Ramos (cell line): ENCODE measurements around the gene GAS2L2.

ENCODE experiments used
- in situ Hi-C: fragments of 300-500 bp; cut with MboI; formaldehyde crosslinking; loops from one replicate; pipeline ENCODE4 v1.14.3; 2022; ENCODE audit warnings: low sequenced_read_pairs; ENCODE audit not compliant: unreplicated experiment

GAS2L2 gene

DNA sequence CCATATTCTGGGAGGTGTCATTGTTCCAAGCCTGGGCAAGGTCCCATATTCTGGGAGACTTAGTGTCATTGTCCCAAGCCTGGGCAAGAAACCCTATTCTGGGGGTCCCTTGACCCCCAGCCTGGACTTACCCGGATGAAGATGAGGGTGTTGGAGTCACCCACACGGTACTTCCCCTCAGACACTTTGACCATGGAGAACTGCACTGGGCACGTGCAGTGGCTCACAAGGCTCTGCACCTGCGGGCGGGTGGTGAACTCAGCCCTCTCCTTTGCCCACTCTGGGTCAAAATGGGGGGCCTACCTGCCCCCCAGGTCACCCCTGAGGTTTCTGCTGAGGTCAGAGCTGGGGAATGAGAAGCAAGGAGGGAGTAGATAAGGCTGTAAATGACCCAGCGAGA lies 4.1 kb downstream of the GAS2L2 start:
- in situ Hi-C loops = loop anchor here (5.0 to 10.0 kb wide), 2 partner anchors 142 to 434 kb away; no protein-coding TSS in a partner anchor

DNA sequence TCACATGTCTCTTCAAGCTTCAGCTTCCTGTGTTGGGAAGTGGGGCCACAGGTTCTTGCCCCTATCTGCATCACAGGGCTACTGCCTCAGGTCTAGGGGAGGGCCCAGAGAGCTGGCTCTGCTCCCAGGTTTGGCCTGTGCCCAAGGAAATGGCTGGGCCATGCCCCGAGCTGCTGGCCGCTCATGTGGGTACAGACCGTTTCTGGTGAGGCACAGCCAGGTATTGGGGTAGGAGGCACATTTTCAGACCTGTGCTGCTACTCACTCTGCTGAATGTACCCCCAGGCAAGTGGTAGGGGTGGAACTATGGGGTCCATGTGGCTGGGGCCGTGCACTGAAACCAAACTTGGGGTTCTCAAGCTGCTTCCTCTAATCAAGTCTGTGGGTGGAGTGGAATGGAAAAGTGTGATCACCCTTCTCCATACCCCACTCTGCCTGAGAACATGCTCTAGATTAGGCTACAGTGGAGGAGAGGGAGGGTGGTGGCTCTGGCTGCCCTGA lies 4.6 kb downstream of the GAS2L2 start:
- in situ Hi-C loops = loop anchor here (5.0 to 10.0 kb wide), 2 partner anchors 141 to 434 kb away; no protein-coding TSS in a partner anchor

DNA sequence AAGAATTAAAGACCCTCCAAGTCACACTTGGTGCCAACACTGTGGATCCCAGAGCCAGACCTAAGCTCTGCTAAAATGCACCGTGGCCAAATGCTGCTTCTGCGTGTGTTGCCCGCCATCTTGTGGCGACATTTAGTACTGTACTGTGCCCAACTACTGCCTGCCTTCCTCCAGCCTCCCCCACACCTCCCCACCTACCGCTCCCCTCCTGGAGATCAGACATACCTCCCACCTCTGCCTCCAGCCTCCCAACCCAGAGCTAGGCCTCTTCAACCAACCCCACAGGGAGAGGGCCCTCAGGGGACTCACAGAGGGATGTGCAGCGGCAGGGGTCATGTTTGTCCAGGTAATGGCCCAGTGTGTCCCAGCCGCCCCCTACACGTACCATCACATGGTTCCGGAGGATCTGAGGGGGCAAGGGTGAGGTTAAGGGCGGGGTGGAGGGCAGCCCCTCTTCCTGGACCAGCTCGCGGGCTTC lies 5.5 kb downstream of the GAS2L2 start:
- in situ Hi-C loops = loop anchor here (5.0 to 10.0 kb wide), 2 partner anchors 140 to 433 kb away; no protein-coding TSS in a partner anchor

DNA sequence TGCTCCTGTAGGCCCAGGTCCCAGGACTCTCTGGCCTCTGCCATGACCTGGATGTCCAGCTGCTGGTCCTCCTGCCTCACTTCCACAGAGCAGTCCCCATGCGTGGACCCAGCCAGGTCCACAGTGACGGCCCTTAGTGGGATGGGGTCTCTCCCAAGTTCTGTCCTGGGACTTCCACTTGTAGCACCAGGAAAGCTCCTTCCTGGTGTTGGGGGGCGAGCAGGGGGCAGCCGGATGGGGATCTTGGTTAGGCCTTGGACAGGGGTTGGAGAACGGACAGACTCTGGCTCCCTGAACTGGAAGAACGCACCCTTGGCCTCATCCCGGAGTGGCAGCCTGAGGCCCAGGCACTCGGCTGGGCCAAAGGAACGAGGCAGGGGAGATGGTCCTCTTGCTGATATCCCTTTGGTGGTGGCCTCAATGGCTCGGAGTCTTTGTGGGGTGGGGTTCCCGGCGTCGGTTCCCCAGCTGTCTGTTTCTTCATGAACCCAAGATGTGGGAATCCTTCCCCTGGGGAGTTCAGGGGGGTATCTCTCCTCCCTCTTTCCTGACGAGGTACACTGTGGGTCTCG lies 7.2 kb downstream of the GAS2L2 start:
- in situ Hi-C loops = loop anchor here (5.0 to 10.0 kb wide), 2 partner anchors 139 to 431 kb away; no protein-coding TSS in a partner anchor

DNA sequence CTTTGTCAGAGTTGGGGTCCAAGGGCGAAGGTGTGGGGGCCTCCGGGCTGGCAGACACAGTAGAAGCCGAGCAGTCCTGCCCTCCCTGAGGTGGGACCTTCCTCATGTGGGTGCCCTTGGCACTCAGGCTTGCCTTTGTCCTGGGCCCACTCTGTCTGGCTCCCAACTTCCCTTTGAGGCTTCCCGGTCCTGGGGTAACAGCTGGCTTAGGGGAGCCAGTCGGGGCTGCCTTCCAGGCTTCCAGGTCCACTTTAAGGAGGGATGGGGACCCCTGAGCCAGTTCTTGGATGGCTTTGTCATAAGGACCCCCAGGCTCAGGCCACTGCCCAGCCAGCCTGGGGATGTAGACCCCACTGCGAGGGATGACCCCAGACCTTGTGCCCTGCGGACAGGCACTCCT lies 7.8 kb downstream of the GAS2L2 start:
- in situ Hi-C loops = loop anchor here (5.0 to 10.0 kb wide), 2 partner anchors 138 to 430 kb away; no protein-coding TSS in a partner anchor

DNA sequence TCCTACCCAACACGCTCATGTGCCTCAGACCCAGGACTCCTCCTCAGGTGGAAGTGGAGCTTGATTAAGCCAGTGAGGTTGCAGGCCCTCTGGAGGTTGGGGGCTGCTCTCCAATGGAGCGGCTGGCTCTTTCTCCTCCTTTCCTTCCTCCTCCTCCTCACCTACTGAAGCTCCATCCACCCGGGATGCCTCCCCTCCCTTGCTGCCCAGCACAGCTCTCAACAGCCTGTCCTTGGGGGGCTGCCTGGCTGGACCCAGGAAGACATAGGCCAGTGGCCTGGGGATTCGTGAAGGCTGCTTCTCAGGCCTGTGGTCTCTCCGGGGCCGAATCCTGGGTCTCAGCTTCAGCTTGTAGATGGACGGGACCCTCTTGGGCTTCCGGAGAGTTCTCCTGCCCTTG lies 8.2 kb downstream of the GAS2L2 start:
- in situ Hi-C loops = loop anchor here (5.0 to 10.0 kb wide), 2 partner anchors 138 to 430 kb away; no protein-coding TSS in a partner anchor

DNA sequence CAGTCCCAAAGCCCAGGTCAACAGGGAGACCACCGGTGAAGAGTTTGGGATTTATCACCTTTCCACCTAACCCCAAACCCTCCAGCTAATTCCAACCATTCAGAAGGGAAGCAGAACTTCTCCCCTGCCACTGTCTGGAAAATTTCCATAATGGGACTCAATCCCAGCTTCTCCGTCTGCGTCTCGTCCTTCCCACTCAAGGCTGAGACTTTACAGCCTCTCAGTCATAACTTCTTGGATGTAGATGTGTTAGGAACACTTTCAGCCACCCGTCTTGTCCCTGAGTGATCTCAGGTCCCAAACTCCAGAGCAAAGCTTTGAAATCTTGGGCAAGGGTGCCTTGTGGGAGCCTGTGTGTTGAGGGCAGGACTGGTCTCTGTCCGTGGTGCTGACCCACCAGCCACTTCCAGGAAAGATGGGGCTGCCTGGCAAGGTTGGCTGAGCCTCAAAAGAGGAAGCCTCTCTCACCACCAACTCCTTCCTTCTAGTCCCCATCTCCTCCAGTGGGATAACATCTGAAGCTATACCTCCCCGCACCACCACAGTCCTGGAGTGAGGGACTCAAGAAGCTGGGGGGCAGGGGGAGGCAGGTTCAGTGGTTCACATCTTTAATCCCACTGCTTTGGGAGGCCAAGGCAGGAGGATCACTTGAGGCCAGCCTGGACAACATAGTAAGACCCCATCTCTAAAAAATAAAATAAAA lies 9.3 kb downstream of the GAS2L2 start:
- in situ Hi-C loops = loop anchor here (10.0 kb wide), 1 partner anchor 429 kb away; no protein-coding TSS in a partner anchor

DNA sequence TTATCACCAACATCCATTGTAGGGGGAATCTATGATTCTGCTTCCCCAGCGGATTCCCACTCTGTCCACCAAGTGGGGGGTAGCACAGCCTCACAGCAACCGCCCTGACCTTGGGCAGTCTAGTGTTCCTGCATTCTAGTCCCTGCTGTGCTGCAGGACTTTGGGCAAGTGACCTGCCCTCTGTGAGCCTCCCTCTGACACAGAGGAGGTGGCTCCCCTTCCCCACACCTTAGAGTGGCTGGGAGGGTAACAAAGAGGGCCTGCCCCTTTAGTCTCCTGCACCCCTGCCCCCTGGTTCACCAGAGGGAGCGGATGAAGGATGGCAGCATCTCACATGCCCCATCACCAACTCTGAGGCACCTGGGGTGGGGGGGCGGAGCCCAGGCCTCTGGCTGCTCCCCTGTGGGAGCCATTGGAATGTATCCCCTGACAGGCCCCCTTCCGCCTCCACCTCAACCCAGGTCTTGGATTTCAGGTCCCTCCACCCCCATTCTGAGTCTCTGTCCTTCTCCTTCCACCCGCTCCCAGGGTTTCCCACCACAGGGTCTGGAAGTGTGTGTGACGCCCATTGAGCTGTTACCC lies 10.1 kb downstream of the GAS2L2 start:
- in situ Hi-C loops = loop anchor here (10.0 kb wide), 1 partner anchor 428 kb away; no protein-coding TSS in a partner anchor

DNA sequence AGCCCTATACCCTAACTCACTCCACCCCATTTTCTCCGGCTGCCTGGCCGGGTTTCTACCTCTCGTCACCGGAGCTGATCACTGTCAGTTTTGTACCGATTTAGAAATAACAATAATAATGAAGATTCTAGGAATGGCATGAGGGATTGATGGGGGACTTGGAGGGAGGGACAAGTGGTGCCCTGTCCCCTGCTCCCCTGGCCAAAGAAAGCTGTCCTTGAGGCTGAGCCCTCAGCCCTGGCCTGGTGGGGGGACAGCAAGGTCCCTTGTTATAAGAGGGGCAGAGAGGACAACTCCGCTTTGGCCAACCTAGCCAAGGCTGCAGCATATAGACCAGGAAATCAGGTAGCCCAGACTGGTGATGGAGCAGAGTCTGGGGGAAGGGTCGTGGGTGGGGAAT lies 10.5 kb downstream of the GAS2L2 start:
- in situ Hi-C loops = loop anchor here (10.0 kb wide), 1 partner anchor 428 kb away; no protein-coding TSS in a partner anchor

DNA sequence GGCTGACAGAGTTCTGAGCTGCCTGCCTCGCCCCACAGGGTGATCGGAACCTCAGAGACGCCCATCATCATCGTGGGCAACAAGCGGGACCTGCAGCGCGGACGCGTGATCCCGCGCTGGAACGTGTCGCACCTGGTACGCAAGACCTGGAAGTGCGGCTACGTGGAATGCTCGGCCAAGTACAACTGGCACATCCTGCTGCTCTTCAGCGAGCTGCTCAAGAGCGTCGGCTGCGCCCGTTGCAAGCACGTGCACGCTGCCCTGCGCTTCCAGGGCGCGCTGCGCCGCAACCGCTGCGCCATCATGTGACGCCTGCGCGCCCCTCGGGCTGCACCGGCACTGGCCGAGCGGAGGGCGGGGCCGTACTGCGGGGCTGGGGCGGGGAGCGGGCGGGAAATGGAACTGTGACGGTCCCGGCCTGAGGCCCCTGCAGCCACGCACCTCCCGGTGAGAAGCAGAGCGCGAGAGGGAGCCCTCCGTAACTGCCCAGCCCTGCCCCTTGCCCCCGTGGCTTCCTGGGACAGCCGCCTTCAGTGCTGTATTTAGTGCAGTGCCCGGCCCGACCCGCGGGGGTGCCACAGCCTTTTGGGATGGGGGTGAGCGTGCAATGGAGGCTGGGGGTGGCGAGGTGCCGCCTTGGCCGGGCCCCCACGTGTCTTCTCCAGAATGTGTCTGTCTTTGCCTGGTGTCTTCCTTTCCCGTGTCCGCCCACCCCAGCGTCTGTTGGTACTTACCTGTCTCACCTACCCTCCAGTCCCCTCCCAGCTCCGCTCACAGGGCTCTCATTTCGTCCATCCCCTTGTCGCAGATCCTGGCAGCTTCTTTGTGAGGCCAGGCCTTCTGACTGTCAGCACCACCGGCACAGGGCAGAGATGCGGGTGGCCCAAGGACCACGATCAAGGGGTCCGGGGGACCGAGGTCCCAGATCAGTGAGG lies 11.8 kb downstream of the GAS2L2 start:
- in situ Hi-C loops = loop anchor here (10.0 kb wide), 1 partner anchor 426 kb away; no protein-coding TSS in a partner anchor

DNA sequence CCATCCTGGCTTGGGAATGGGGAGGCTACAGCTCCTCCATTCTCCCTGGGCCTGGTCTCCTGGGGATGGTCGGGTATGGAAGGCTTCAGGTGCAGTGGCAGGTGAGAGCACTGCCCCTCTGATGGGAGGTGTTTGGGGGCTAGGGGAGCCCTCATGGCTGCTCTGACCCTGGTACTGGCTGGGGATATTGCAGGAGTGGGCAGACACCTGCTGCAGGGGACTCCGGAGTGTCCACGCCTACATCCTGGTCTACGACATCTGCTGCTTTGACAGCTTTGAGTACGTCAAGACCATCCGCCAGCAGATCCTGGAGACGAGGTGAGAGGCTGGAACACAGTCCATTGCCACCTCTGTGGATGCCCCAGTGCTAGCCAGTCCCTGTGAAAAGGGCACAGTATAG lies 12.8 kb downstream of the GAS2L2 start:
- in situ Hi-C loops = loop anchor here (10.0 kb wide), 1 partner anchor 425 kb away; no protein-coding TSS in a partner anchor

DNA sequence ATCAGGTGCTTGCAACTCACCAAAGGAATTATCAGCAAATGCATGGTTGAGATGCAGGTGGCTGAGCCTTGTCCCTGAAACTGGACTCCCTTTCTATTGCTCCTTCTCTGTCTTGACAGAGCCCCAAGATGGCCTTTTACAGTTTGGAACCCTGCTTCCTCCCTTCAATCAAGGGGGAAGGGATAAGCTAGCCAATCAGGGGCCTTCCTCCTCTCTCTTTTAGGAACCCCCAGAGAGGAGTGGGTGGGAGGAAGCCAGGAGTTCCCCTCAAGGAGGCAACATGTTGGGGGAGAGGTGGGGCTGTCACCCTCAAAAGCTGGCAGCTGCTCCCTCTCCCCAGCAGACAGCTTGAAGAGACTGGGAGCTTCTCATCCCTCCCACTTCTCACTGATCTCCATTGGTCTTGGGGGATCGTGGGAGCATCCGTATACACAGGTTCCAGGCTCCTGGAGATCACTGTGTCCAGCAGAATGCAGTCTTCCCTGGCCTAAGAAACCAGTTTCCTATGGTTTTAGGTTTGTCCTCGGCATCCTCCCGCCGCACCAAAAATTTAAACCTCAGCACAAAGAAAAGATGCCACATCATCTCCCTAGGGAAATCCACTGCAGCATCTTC lies 14.4 kb downstream of the GAS2L2 start:
- in situ Hi-C loops = no loop called here

DNA sequence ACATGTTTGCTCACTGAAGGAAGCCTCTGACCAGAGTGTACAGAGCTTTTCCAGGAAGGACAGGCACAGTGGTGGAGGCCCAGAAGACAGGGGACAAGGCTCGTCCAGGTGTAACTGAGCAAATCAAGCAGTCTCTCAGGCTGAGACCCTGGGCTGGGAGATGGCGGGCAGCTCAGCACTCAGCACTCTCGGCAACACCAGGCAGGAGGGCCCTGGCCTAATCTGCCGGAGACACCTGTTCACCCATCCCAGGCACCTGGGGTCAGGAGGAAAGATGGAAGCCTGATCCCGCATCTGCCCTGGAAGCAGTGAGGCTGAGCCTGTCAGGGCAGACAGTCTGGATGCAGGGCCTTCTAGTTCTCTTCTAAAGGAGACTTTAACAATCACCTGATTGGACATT lies 16.8 kb downstream of the GAS2L2 start:
- in situ Hi-C loops = no loop called here

DNA sequence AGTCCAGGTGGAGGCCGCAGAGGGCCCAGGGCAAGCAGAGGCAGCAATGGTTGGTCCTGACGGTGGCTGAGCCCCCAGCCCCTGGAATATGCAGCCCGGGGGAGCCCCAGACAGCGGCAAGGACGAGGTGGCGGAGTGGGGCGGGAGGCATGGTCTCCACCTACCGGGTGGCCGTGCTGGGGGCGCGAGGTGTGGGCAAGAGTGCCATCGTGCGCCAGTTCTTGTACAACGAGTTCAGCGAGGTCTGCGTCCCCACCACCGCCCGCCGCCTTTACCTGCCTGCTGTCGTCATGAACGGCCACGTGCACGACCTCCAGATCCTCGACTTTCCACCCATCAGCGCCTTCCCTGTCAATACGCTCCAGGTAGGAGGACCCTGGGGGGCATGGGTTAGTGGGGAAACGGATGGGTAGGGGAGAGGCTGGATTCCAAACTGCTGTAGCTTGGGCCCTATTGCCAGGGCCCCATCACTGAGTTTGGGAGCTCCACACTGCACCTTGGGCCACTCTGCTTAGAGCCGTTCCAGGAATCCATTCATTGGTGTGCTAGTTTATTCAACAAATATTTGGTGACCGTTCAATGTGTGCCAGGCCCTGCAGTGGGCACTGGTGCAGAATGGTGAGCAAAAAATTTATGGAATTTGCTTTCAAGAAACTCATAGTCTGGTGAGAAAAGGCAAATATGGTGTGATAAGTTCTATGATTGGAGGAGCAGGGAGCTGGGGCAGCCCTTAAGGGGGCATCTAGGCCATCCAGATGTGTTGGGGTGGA lies 17.8 kb downstream of the GAS2L2 start:
- in situ Hi-C loops = no loop called here

DNA sequence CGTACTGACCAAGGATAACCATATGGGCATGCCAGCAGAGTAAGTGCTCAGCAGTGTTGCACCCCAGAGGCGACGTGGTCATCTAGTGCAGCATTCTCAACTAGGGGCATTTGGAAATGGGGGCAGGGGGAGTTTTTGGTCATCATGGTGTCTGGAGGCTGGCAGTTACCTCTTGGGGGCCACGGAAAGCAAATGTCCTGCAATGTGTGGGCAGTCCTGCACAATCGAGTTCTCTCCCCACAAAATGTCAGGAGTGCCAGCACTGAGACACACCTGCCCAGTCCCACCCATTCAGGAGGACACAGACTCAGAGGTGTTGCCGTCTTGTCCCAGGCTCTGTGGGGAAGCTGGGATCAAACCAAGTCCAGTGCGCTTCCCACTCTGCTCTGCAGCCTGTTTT lies 18.6 kb downstream of the GAS2L2 start:
- in situ Hi-C loops = no loop called here

DNA sequence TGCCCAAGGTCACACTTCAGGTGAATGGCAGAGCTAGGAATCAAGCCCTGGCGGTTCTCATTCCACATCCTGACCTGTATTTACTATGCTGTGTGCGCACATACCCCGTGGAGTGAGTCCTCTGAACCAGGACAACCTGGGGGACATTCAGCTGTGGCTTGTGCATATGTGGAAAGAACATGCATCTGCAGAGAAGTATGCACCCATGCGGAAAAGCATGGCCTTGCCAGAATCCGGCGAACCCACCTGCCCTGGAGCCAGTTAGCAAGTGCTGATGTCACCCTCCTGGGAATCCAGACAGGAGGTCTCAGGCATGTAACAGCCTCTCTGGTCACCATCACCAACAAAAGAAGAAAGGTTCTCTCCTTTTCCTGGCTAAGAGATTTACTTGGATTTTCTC lies 19.7 kb downstream of the GAS2L2 start:
- in situ Hi-C loops = no loop called here

DNA sequence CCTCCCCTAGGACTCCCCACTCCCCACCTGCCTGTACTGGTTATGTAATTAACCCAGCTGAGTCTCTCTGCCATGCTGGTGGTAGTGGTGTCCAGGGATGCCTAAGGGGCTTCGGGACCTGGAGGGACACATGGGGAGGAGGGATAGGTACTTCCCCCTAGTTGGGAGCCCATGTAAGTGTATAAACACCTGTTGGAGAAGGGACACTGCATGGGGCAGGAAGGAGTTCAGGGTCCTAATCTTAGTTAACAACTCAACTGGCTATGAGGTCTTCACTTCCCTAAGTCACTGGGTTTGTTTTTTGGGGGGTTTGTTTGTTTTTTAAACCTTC lies 20.3 kb downstream of the GAS2L2 start:
- in situ Hi-C loops = no loop called here

DNA sequence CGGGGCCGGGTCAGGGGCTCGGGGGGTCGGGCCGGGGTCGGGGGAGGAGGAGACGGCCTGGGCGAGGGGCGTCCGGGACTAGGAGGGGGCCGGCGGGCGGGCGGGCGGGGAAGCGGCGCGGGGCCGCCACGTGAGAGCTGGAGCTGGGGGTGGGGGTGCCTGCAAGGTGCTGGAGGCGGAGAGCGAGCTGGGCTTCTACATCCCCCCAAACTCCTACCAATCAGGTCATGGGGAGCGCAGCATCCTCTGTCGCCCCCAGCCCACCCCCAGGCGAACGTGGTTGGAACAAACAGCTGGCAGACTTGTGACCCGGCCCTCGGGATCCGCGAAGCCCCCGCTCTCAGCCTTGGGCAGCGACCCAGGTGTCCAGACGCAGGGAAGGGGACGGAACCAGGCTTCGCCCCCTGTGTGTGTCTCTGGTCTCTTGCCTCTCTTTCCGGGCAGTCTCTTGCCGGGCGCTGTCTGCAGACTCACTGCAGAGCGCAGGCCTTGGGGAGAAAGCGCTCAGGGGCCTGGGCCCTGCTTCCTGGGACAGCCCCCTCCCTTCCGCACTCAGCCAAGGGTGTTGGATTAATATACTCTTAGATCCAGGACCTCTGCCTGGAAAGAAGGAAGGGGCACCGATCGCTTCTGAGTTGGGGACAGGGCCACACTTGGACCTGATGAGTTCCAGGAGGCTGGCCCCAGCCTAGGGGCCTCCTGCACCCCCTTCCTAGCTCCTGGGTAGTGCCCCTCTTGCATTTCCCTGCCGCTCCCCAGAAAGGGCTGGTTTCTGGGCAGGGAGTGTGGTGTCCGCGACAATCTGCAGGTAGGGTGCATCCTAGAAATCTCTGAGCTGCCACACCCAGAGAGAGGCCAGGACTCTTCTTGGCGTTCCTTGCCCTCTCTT lies 20.9 kb downstream of the GAS2L2 start:
- in situ Hi-C loops = no loop called here
